Naive thymus-derived CD4-positive, alpha-beta T cell (primary cell): ENCODE measurements around the gene FHIT. TPM values are rescaled to one million over a fixed set of nuclear protein-coding genes. Genes with fewer than 3 reads are reported as not detected.
A peak's percentile ranks its signal among the peaks of the same experiment; 100 is the strongest.

ENCODE experiments used
- ATAC-seq: fragments of 150-1000 bp; cut with Tn5 transposase; 2 replicates; pipeline ENCODE4 v1.10.0; 2021; ENCODE audit warnings: mild to moderate bottlenecking, moderate library complexity
- CTCF ChIA-PET: fragments of 350-600 bp; sonication (Branson Sonifier 250); formaldehyde crosslinking; loops from one replicate; lab custom pipeline; 2021; ENCODE audit warnings: antibody characterized with exemption; lab: Charles Lee
- POLR2A ChIA-PET: fragments of 350-600 bp; sonication (Branson Sonifier 250); formaldehyde crosslinking; loops from one replicate; lab custom pipeline; 2021; ENCODE audit warnings: antibody characterized with exemption, inconsistent platforms; lab: Charles Lee
- DNase-seq, 9 donors: peaks; one replicate each; pipeline versions ENCODE4 v3.0.0 to v3.0.0-alpha.2; 2020 to 2022; ENCODE audit warnings: mixed read lengths in 1 of 9
- H3K27ac ChIP-seq: one replicate; pipeline ENCODE4 v1.7.0; 2013; ENCODE audit warnings: mild to moderate bottlenecking, low read depth, low read length, moderate library complexity
- H3K27me3 ChIP-seq, 2 donors: one replicate each; pipeline ENCODE4 v1.7.0; 2013; ENCODE audit warnings: low read length in 2 of 2, mild to moderate bottlenecking in 2 of 2, moderate library complexity in 2 of 2; ENCODE audit not compliant: control insufficient read depth in 2 of 2, insufficient read depth in 2 of 2
- H3K36me3 ChIP-seq, 3 experiments: 1 replicate in 2 of 3; 2 replicates in 1 of 3; pipeline ENCODE4 v1.7.0; 2013; ENCODE audit warnings: low read length in 3 of 3, mild to moderate bottlenecking in 3 of 3, moderate library complexity in 1 of 3; ENCODE audit not compliant: insufficient read depth in 3 of 3, control insufficient read depth in 2 of 3
- H3K4me1 ChIP-seq, 2 donors: one replicate each; pipeline ENCODE4 v1.7.0; 2013; ENCODE audit warnings: low read length in 2 of 2, mild to moderate bottlenecking in 2 of 2, moderate library complexity in 1 of 2; ENCODE audit not compliant: control insufficient read depth in 2 of 2, insufficient read depth in 2 of 2
- H3K4me3 ChIP-seq: 2 replicates; pipeline ENCODE4 v1.7.0; 2013; ENCODE audit warnings: mild to moderate bottlenecking, low read length
- H3K9me3 ChIP-seq, 3 experiments: 1 replicate in 2 of 3; 2 replicates in 1 of 3; pipeline ENCODE4 v1.7.0; 2013; ENCODE audit warnings: low read length in 3 of 3; ENCODE audit not compliant: control insufficient read depth in 2 of 3
- H3K27ac Mint-ChIP-seq, 9 donors: one replicate each; pipeline ENCODE4 v1.8.0; 2020 to 2022; ENCODE audit warnings: mixed read lengths in 9 of 9, mild to moderate bottlenecking in 8 of 9, moderate library complexity in 5 of 9, inconsistent platforms in 2 of 9
- H3K27me3 Mint-ChIP-seq, 5 donors: one replicate each; pipeline ENCODE4 v1.8.0; 2021 to 2022; ENCODE audit warnings: mixed read lengths in 5 of 5, mild to moderate bottlenecking in 1 of 5
- H3K36me3 Mint-ChIP-seq, 5 donors: one replicate each; pipeline ENCODE4 v1.8.0; 2020 to 2022; ENCODE audit warnings: mixed read lengths in 5 of 5, mild to moderate bottlenecking in 3 of 5, inconsistent platforms in 1 of 5
- H3K4me1 Mint-ChIP-seq, 7 donors: one replicate each; pipeline ENCODE4 v1.8.0; 2020 to 2022; ENCODE audit warnings: mixed read lengths in 7 of 7, mild to moderate bottlenecking in 3 of 7, inconsistent platforms in 1 of 7
- H3K4me3 Mint-ChIP-seq, 10 donors: one replicate each; pipeline ENCODE4 v1.8.0; 2020 to 2022; ENCODE audit warnings: mild to moderate bottlenecking in 10 of 10, mixed read lengths in 10 of 10, moderate library complexity in 6 of 10, inconsistent platforms in 2 of 10
- H3K9me3 Mint-ChIP-seq, 11 donors: one replicate each; pipeline ENCODE4 v1.8.0; 2020 to 2022; ENCODE audit warnings: mixed read lengths in 11 of 11, mild to moderate bottlenecking in 4 of 11, inconsistent platforms in 1 of 11, moderate library complexity in 1 of 11
- intact Hi-C, 2 donors: fragments of 100-400 bp; cut with micrococcal nuclease; formaldehyde crosslinking; loops; one replicate each; pipeline ENCODE4 v1.15.1; 2023
- polyA plus RNA-seq, 2 donors: library from polyadenylated mRNA; unstranded; fragments of 300-500 nt; fragmentation: Illumina TruSeq; gene quantifications; one replicate each; pipeline ENCODE4 v1.2.3, GENCODE V29; 2021
- total RNA-seq, 6 experiments: library from RNA in 5 of 6; stranded (reverse) in 5 of 6; gene quantifications; 1 replicate in 5 of 6; 2 replicates in 1 of 6; pipeline ENCODE4 v1.2.3 and lab custom pipeline; 2021 to 2026

The FHIT gene
- total and polyA plus RNA-seq, 7 experiments from 2014 or later, result 51.2 to 230 (median 152) TPM

GRCh38 chr3:59784164-59784563, 1467.1 kb downstream of the FHIT start:
- H3K4me1 Mint-ChIP-seq, result peaks cover 10 to 70% (median 67%) of the 10 kb centered on the region in 7 donors
- ATAC-seq, result no peak
- CTCF ChIA-PET, result no interaction called here
- H3K36me3 Mint-ChIP-seq, result peaks cover 5 to 76% (median 72%) of the 10 kb centered on the region in 5 donors
- H3K4me1 ChIP-seq, result peaks cover 0 to 11% of the 10 kb centered on the region in 2 donors
- H3K27ac Mint-ChIP-seq, result peak overlapping the region in 5 of 9 donors; percentile 15 to 50 (median 39)
- no peak overlapping the region for H3K4me3 ChIP-seq
- DNase-seq, result no peak
- H3K9me3 ChIP-seq, result no peaks in the 10 kb centered on the region
- peak overlapping the region in 2 of 10 donors; percentile 22 to 58 for H3K4me3 Mint-ChIP-seq
- peaks cover 0 to 17% (median 0%) of the 10 kb centered on the region in 11 donors for H3K9me3 Mint-ChIP-seq
- no peaks in the 10 kb centered on the region for H3K27me3 Mint-ChIP-seq
- POLR2A ChIA-PET, result no interaction called here
- intact Hi-C loops, result no loop called here
- peaks cover 0 to 21% (median 0%) of the 10 kb centered on the region in 3 experiments for H3K36me3 ChIP-seq
- H3K27ac ChIP-seq, result no peak overlapping the region
- no peaks in the 10 kb centered on the region for H3K27me3 ChIP-seq

GRCh38 chr3:59783468-59783988, 1467.7 kb downstream of the FHIT start:
- H3K27me3 Mint-ChIP-seq, result no peaks in the 10 kb centered on the region
- peak overlapping the region in 1 of 10 donors; percentile 58 for H3K4me3 Mint-ChIP-seq
- H3K9me3 ChIP-seq, result no peaks in the 10 kb centered on the region
- peaks cover 0 to 17% (median 0%) of the 10 kb centered on the region in 11 donors for H3K9me3 Mint-ChIP-seq
- peak in 1 of 9 donors; percentile 54 for DNase-seq
- H3K4me1 Mint-ChIP-seq, result peaks cover 13 to 71% (median 69%) of the 10 kb centered on the region in 7 donors
- H3K27me3 ChIP-seq, result no peaks in the 10 kb centered on the region
- H3K36me3 ChIP-seq, result peaks cover 0 to 21% (median 0%) of the 10 kb centered on the region in 3 experiments
- CTCF ChIA-PET, result no interaction called here
- POLR2A ChIA-PET, result no interaction called here
- H3K27ac ChIP-seq, result no peak overlapping the region
- intact Hi-C loops, result no loop called here
- ATAC-seq, result peak; percentile 37
- peaks cover 0 to 11% of the 10 kb centered on the region in 2 donors for H3K4me1 ChIP-seq
- H3K4me3 ChIP-seq, result no peak overlapping the region
- H3K27ac Mint-ChIP-seq, result peak overlapping the region in 7 of 9 donors; percentile 3 to 73 (median 26)
- peaks cover 5 to 70% (median 69%) of the 10 kb centered on the region in 5 donors for H3K36me3 Mint-ChIP-seq

GRCh38 chr3:59782664-59783063, 1468.6 kb downstream of the FHIT start:
- no peaks in the 10 kb centered on the region for H3K9me3 ChIP-seq
- ChIA-PET POLR2A (no interaction called here), CTCF (no interaction called here)
- peaks cover 0 to 11% of the 10 kb centered on the region in 2 donors for H3K4me1 ChIP-seq
- DNase-seq (no peak), ATAC-seq (no peak)
- Mint-ChIP-seq H3K27ac (no peak overlapping the region), H3K4me1 (peaks cover 19 to 73% (median 69%) of the 10 kb centered on the region in 7 donors), H3K27me3 (no peaks in the 10 kb centered on the region), H3K4me3 (no peak overlapping the region), H3K9me3 (peaks cover 0 to 15% (median under 1%) of the 10 kb centered on the region in 11 donors), H3K36me3 (peaks cover 5 to 65% (median 62%) of the 10 kb centered on the region in 5 donors)
- H3K27ac ChIP-seq, result no peak overlapping the region
- H3K4me3 ChIP-seq, result no peak overlapping the region
- peaks cover 0 to 17% (median 0%) of the 10 kb centered on the region in 3 experiments for H3K36me3 ChIP-seq
- intact Hi-C loops, result no loop called here
- H3K27me3 ChIP-seq, result no peaks in the 10 kb centered on the region

GRCh38 chr3:59780209-59780608, 1471.0 kb downstream of the FHIT start:
- ChIA-PET POLR2A (no interaction called here), CTCF (no interaction called here)
- H3K36me3 Mint-ChIP-seq, result peaks cover 0 to 55% (median 37%) of the 10 kb centered on the region in 5 donors
- H3K27me3 ChIP-seq, result no peaks in the 10 kb centered on the region
- ATAC-seq (no peak), DNase-seq (no peak)
- no peak overlapping the region for H3K4me3 ChIP-seq
- H3K9me3 Mint-ChIP-seq, result peaks cover 0 to 11% (median 0%) of the 10 kb centered on the region in 11 donors
- H3K9me3 ChIP-seq, result no peaks in the 10 kb centered on the region
- H3K36me3 ChIP-seq, result no peaks in the 10 kb centered on the region
- H3K27me3 Mint-ChIP-seq, result no peaks in the 10 kb centered on the region
- intact Hi-C loops, result no loop called here
- H3K4me1 ChIP-seq, result peaks cover 4 to 11% of the 10 kb centered on the region in 2 donors
- no peak overlapping the region for H3K27ac ChIP-seq
- no peak overlapping the region for H3K4me3 Mint-ChIP-seq
- H3K4me1 Mint-ChIP-seq, result peaks cover 29 to 84% (median 73%) of the 10 kb centered on the region in 7 donors
- H3K27ac Mint-ChIP-seq, result peak overlapping the region in 2 of 9 donors; percentile 32 to 40

GRCh38 chr3:59779260-59779659, 1472.0 kb downstream of the FHIT start:
- Mint-ChIP-seq H3K9me3 (peaks cover 0 to 11% (median 0%) of the 10 kb centered on the region in 11 donors), H3K4me3 (no peak overlapping the region), H3K27ac (peak overlapping the region in 1 of 9 donors; percentile 5), H3K27me3 (no peaks in the 10 kb centered on the region), H3K4me1 (peaks cover 35 to 85% (median 74%) of the 10 kb centered on the region in 7 donors), H3K36me3 (peaks cover 0 to 49% (median 29%) of the 10 kb centered on the region in 5 donors)
- Histone ChIP-seq H3K9me3 (no peaks in the 10 kb centered on the region), H3K36me3 (no peaks in the 10 kb centered on the region), H3K4me1 (peaks cover 7 to 8% of the 10 kb centered on the region in 2 donors), H3K4me3 (no peak overlapping the region), H3K27ac (no peak overlapping the region), H3K27me3 (no peaks in the 10 kb centered on the region)
- ATAC-seq (no peak), DNase-seq (no peak)
- intact Hi-C loops, result loop anchor here in 1 of 2 donors (10.0 kb wide), 1 partner anchor 76 kb away; no protein-coding TSS in a partner anchor
- ChIA-PET CTCF (no interaction called here), POLR2A (no interaction called here)

- Mint-ChIP-seq H3K27me3 (no peaks in the 10 kb centered on the region), H3K27ac (peak overlapping the region in 5 of 9 donors; percentile 5 to 46 (median 14)), H3K36me3 (peaks cover 0 to 42% (median 16%) of the 10 kb centered on the region in 5 donors), H3K4me3 (no peak overlapping the region), H3K4me1 (peaks cover 42 to 90% (median 76%) of the 10 kb centered on the region in 7 donors), H3K9me3 (peaks cover 0 to 11% (median 0%) of the 10 kb centered on the region in 11 donors)
- Histone ChIP-seq H3K9me3 (no peaks in the 10 kb centered on the region), H3K4me1 (peaks cover 9 to 22% of the 10 kb centered on the region in 2 donors), H3K4me3 (no peak overlapping the region), H3K27me3 (no peaks in the 10 kb centered on the region), H3K27ac (no peak overlapping the region), H3K36me3 (no peaks in the 10 kb centered on the region)
- DNase-seq, result no peak
- intact Hi-C loops, result loop anchor here in 1 of 2 donors (10.0 kb wide), 1 partner anchor 77 kb away; no protein-coding TSS in a partner anchor
- no peak for ATAC-seq
- POLR2A ChIA-PET, result interaction anchor here (0.6 to 0.7 kb wide), 2 partner anchors 77 to 699 kb away, joined by 3 read pairs; no protein-coding TSS in a partner anchor
- CTCF ChIA-PET, result interaction anchor here (1.2 kb wide), 1 partner anchor 14 kb away, joined by 4 read pairs; no protein-coding TSS in a partner anchor
These were observed 1473.6 kb downstream of the FHIT start for GRCh38 chr3:59777667-59778077.
